ENCODE measurements around the gene PRXL2A. TPM values are rescaled to one million over a fixed set of nuclear protein-coding genes. Genes with fewer than 3 reads are reported as not detected.

The PRXL2A gene
- total RNA-seq, 2 donors from 2014 or later: 86.0 to 101 TPM

DNA sequence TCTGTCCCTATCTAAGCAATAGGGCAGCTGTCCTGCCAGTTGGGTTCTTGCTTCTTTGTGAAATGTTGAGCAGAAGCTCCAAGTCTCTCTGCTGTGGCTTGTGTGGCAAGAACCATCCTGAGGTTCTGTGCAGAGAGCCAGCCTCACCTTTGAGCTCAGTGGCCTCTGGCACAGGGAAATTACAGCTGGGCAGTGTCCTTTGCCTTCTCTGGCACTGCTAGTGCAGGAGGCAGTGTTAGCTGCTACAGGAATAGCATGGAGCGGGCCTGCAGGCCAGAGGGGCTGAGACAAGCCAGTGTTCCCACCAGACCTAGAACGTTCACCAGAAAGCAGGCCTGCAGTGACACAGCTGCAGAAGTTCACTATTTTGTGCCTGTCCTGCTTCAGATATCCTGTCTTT, 1.8 kb downstream of the PRXL2A start:
- no peaks in the 10 kb centered on the region for H3K27me3 ChIP-seq (replicated peaks; ENCODE audit: insufficient read depth)
- no peaks in the 10 kb centered on the region for H3K9me3 ChIP-seq
- 73% methylated on average over 2 of the region's 2 CpGs for WGBS
- intact Hi-C loops (cut with DNase I): no loop called here
- TF ChIP-seq POLR2A (IDR thresholded peaks at IDR 0.05) (no peak), POLR2AphosphoS5 (IDR thresholded peaks at IDR 0.05) (no peak)
- TF ChIP-seq, protein P1, sequence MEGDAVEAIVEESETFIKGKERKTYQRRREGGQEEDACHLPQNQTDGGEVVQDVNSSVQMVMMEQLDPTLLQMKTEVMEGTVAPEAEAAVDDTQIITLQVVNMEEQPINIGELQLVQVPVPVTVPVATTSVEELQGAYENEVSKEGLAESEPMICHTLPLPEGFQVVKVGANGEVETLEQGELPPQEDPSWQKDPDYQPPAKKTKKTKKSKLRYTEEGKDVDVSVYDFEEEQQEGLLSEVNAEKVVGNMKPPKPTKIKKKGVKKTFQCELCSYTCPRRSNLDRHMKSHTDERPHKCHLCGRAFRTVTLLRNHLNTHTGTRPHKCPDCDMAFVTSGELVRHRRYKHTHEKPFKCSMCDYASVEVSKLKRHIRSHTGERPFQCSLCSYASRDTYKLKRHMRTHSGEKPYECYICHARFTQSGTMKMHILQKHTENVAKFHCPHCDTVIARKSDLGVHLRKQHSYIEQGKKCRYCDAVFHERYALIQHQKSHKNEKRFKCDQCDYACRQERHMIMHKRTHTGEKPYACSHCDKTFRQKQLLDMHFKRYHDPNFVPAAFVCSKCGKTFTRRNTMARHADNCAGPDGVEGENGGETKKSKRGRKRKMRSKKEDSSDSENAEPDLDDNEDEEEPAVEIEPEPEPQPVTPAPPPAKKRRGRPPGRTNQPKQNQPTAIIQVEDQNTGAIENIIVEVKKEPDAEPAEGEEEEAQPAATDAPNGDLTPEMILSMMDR (IDR thresholded peaks at IDR 0.05): no peak
- no peaks in the 10 kb centered on the region for H3K36me3 ChIP-seq
- DNase-seq (ENCODE audit: low spot score): no peak
- H3K27ac ChIP-seq: peak overlapping the region; percentile 19 to 35
- peaks cover 28% of the 10 kb centered on the region for H3K4me1 ChIP-seq (replicated peaks)
- no peak overlapping the region for H3K4me3 ChIP-seq

DNA sequence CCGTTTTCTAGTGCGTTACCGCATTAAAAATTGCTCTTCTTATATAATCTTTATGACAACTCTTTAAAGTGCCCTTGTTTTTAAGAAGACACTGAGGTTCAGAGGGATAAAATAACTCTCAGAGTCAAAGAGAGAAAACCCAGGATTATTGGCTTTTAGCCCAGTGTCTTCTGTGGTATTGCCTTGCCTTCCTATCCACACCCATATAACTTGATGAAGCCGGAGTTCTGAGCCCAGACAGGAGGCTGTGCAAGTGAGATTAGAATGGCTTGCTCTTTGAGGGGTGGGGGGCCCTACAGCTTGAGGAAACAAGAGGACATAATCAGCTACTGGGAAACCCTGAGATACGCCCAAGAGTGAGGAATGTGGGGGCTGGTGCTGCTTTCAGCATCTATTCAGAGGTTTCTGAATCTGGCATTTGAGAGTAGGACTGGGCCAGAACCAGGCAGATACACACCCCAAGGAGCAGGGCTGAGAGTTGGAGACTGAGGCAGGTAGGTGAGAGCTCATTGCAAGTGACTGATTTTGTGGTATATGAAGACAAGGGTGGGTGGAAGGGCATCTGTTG, 2.3 kb downstream of the PRXL2A start:
- 73% methylated on average over 5 of the region's 5 CpGs for WGBS
- Histone ChIP-seq H3K36me3 (no peaks in the 10 kb centered on the region), H3K4me1 (replicated peaks) (peaks cover 33% of the 10 kb centered on the region), H3K27ac (peak overlapping the region in 1 of 2 donors; percentile 35), H3K27me3 (replicated peaks; ENCODE audit: insufficient read depth) (no peaks in the 10 kb centered on the region), H3K9me3 (no peaks in the 10 kb centered on the region), H3K4me3 (no peak overlapping the region)
- DNase-seq (ENCODE audit: low spot score): no peak
- intact Hi-C loops (cut with DNase I): no loop called here
- no peak for TF ChIP-seq POLR2AphosphoS5 (IDR thresholded peaks at IDR 0.05)
- TF ChIP-seq, protein P1 (IDR thresholded peaks at IDR 0.05): no peak
- TF ChIP-seq POLR2A (IDR thresholded peaks at IDR 0.05): no peak

DNA sequence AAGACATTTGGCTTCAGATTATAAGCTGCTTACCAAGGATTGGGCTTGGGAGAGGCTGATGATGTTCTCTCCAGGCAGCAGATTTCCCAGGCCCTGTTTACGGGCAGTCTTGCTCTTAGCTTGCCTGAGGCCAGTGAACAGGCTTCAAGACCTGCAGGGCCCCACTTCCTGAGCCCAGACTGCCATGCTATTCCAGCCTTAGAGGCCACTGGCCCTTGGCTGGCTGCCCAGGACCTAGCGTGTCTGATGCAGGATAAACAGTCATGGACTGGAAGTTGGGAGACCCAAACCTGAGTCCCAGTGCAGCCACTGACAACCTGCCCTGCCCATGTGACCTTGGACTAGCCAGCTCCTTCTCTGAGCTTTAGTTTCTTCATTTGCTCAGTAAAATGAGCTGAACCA, 2.9 kb downstream of the PRXL2A start:
- Histone ChIP-seq H3K36me3 (no peaks in the 10 kb centered on the region), H3K27ac (peak overlapping the region in 1 of 2 donors; percentile 35), H3K4me1 (replicated peaks) (peaks cover 39% of the 10 kb centered on the region), H3K9me3 (no peaks in the 10 kb centered on the region), H3K27me3 (replicated peaks; ENCODE audit: insufficient read depth) (no peaks in the 10 kb centered on the region), H3K4me3 (no peak overlapping the region)
- intact Hi-C loops (cut with DNase I): no loop called here
- WGBS: 46% methylated on average over 2 of the region's 2 CpGs
- TF ChIP-seq POLR2AphosphoS5 (IDR thresholded peaks at IDR 0.05) (no peak), POLR2A (IDR thresholded peaks at IDR 0.05) (no peak)
- TF ChIP-seq, protein P1 (IDR thresholded peaks at IDR 0.05): no peak
- DNase-seq (ENCODE audit: low spot score): no peak

DNA sequence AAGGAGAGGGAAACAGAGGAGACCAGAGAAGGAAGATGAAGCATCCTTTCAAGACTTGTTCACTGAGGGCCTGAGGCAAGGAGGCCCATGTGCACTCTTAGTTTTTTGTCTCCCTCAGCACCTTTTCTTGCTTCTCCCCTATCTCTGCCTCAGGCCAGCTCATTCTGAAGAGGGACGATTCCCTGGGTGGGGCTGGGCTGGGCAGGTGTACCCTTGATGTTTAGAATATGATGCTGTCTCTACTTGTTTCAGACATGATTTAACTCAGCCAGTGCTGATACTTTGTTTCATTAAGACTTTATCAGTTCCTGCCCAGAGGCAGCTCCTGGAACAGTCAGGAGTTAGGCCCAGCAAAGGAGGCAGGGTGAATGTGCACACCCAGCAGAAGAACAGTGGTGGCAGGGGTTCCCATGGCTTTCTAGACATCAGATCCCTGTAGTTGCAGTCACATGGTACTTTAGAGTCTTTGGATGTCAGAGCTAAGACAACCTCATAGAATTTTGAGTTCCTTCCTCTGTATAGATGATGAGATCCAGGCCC, 3.4 kb downstream of the PRXL2A start:
- H3K4me3 ChIP-seq: no peak overlapping the region
- intact Hi-C loops (cut with DNase I): no loop called here
- no peaks in the 10 kb centered on the region for H3K36me3 ChIP-seq
- H3K4me1 ChIP-seq (replicated peaks): peaks cover 40% of the 10 kb centered on the region
- H3K27me3 ChIP-seq (replicated peaks; ENCODE audit: insufficient read depth): no peaks in the 10 kb centered on the region
- H3K27ac ChIP-seq: peak overlapping the region in 1 of 2 donors; percentile 35
- no peak for DNase-seq (ENCODE audit: low spot score)
- 53% methylated on average over 1 of the region's 1 CpG for WGBS
- H3K9me3 ChIP-seq: no peaks in the 10 kb centered on the region
- TF ChIP-seq, protein P1 (IDR thresholded peaks at IDR 0.05): no peak
- TF ChIP-seq POLR2A (IDR thresholded peaks at IDR 0.05) (no peak), POLR2AphosphoS5 (IDR thresholded peaks at IDR 0.05) (no peak)

DNA sequence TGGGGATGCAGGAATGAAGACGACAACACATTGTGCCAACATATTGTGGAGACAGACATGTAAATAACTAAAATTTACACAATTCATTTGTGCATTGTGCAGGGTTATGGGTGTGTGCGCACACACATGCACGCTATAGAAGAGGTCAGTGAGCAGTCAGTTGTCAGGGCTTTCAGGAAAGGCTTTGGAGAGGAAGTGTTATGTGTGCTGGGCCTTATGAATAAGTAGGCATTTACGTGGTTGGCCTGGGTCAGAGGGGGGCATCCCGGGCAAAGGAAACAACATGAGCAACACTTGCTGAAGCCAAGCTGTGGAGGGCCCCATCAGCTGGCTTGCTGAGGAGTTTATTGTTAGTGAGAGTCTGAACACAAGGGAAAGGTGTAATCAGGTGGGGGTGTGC, 4.1 kb downstream of the PRXL2A start:
- peak overlapping the region; percentile 74 to 85 for H3K27ac ChIP-seq
- H3K9me3 ChIP-seq: no peaks in the 10 kb centered on the region
- H3K4me3 ChIP-seq: no peak overlapping the region
- H3K27me3 ChIP-seq (replicated peaks; ENCODE audit: insufficient read depth): no peaks in the 10 kb centered on the region
- WGBS: 76% methylated on average over 5 of the region's 5 CpGs
- intact Hi-C loops (cut with DNase I): no loop called here
- H3K36me3 ChIP-seq: no peaks in the 10 kb centered on the region
- DNase-seq (ENCODE audit: low spot score): no peak
- peaks cover 40% of the 10 kb centered on the region for H3K4me1 ChIP-seq (replicated peaks)
- TF ChIP-seq POLR2A (IDR thresholded peaks at IDR 0.05) (no peak), POLR2AphosphoS5 (IDR thresholded peaks at IDR 0.05) (no peak)
- TF ChIP-seq, protein P1 (IDR thresholded peaks at IDR 0.05): no peak
